AG04450 (cell line): ENCODE results near the gene PAPOLG. TPM values are rescaled to one million over a fixed set of nuclear protein-coding genes. Genes with fewer than 3 reads are reported as not detected.

ENCODE experiments used
- CTCF ChIA-PET: fragments of 300-600, 350-600 bp; formaldehyde crosslinking; extraction: SDS; loops from one replicate; lab custom pipeline; 2022; ENCODE audit warnings: antibody characterized with exemption, inconsistent platforms; lab: Charles Lee
- POLR2A ChIA-PET: fragments of 350-600 bp; formaldehyde crosslinking; extraction: SDS; loops from one replicate; lab custom pipeline; 2021; ENCODE audit warnings: antibody characterized with exemption, inconsistent platforms; lab: Yijun Ruan, JAX
- DNase-seq: peaks from one replicate; pipeline ENCODE4 v3.0.0-alpha.2; 2011; ENCODE audit warnings: low read depth, low spot score
- H3K27ac ChIP-seq: one replicate; pipeline ENCODE4 v1.5.1; 2012; ENCODE audit warnings: low read depth, low read length, control low read depth
- H3K27me3 ChIP-seq: one replicate; pipeline ENCODE4 v1.6.0; 2012; ENCODE audit warnings: low read length; ENCODE audit not compliant: control insufficient read depth, insufficient read depth
- H3K4me3 ChIP-seq: 2 replicates; pipeline ENCODE4 v1.5.1; 2011; ENCODE audit warnings: mild to moderate bottlenecking, low read depth, low read length, control low read depth
- H3K9me3 ChIP-seq: 2 replicates; pipeline ENCODE4 v1.5.1; 2012; ENCODE audit warnings: low read length; ENCODE audit not compliant: control insufficient read depth, insufficient read depth
- polyA plus RNA-seq: library from polyadenylated mRNA; depleted of rRNA; stranded (reverse); fragments of >200 nt; gene quantifications from 2 replicates; pipeline ENCODE4 v1.2.3, GENCODE V29; 2011
- TF ChIP-seq, protein P1 (sequence below): IDR thresholded peaks from 2 replicates; pipeline ENCODE4 v1.5.1; 2011; ENCODE audit warnings: low read depth, low read length, control low read depth, inconsistent platforms

Gene PAPOLG
- polyA plus RNA-seq, 1 experiment: 15.3 TPM

DNA sequence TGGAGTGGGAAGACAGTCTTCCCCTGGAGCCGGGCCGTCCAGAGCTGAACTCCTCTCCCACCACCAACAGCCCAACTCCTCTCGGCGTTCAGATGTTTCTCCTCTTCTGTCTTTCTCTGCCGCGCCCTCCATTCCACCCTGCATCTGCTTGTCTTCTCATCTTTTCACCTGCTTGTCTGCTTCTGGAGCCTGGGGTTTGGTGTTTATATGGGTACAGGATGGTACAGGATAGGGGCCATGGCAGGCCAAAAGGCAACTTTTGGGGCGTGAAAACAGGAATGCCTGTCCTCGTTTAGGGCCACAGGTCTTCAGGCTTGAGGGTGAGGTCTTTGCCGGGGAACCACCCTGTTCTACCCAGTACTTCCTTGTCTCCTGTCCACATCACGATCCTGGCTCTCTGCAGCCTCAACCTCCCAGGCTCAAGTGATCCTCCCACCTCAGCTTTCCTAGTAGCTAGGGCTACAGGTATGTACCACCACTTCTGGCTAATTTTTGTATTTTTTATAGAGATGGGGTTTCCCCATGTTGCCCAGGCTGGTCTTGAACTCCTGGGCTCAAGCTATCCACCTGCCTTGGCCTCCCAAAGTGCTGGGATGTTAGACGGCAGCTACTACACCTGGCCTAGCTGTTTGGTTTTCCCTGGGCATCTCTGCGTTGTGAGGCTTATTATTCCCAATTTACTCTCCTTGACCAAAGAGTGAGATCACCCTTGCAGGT is 64.5 kb downstream of the PAPOLG start:
- Histone ChIP-seq H3K27me3 (peaks cover 4% of the 10 kb centered on the region), H3K4me3 (no peak overlapping the region), H3K27ac (no peak overlapping the region), H3K9me3 (no peaks in the 10 kb centered on the region)
- TF ChIP-seq, protein P1, sequence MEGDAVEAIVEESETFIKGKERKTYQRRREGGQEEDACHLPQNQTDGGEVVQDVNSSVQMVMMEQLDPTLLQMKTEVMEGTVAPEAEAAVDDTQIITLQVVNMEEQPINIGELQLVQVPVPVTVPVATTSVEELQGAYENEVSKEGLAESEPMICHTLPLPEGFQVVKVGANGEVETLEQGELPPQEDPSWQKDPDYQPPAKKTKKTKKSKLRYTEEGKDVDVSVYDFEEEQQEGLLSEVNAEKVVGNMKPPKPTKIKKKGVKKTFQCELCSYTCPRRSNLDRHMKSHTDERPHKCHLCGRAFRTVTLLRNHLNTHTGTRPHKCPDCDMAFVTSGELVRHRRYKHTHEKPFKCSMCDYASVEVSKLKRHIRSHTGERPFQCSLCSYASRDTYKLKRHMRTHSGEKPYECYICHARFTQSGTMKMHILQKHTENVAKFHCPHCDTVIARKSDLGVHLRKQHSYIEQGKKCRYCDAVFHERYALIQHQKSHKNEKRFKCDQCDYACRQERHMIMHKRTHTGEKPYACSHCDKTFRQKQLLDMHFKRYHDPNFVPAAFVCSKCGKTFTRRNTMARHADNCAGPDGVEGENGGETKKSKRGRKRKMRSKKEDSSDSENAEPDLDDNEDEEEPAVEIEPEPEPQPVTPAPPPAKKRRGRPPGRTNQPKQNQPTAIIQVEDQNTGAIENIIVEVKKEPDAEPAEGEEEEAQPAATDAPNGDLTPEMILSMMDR: no peak
- ChIA-PET CTCF (interaction anchor here (1.6 kb wide), 1 partner anchor 178 kb away, joined by 5 read pairs; no protein-coding TSS in a partner anchor), POLR2A (no interaction called here)
- DNase-seq: no peak

DNA sequence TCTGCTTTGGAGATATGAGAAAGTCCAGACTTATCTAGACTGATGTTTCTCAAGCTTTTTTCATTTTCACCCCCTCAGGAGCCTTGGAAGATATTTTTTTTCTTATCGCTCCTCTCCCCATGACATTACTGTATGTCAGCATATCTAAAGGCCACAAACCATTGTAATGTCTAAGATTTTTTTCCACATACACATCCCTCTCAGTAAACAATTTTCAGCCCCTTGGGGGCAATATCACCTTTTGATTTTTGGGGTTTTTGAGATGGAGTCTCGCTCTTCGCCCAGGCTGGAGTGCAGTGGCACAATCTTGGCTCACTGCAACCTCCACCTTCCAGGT is 65.0 kb downstream of the PAPOLG start:
- POLR2A ChIA-PET: no interaction called here
- Histone ChIP-seq H3K27me3 (peaks cover 4% of the 10 kb centered on the region), H3K27ac (no peak overlapping the region), H3K9me3 (no peaks in the 10 kb centered on the region), H3K4me3 (no peak overlapping the region)
- CTCF ChIA-PET: no interaction called here
- no peak for DNase-seq
- TF ChIP-seq, protein P1: no peak

DNA sequence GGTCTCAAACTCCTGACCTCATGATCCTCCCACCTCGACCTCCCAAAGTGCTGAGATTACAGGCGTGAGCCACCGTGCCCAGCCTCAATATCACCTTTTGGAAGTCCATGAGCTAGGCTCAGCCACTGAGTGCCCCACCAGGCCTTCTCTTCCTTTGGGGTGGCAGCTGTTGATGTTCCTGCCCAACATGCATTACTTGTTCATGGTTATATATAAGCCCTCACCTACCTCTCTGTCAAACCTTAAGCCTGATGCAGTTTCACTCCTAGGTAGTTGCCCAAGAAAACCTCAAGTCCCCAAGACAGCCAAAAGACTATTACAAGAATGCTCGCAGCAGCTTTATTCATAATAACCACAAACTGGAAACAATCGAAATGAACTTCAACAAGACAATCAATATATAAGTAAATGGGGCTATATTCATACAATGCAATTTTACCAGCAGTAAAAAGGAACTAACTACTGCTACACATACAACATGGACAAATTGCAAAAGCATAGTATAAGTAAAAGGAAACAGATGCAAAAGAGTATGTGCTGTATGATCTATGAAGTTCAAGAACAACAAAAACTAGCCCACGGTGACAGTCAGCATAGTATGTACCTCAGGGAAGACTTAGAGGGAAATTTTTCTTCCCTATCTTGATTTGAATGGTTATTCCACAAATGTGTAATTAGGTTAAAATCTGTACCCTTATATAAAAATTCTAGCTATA is 65.7 kb downstream of the PAPOLG start:
- POLR2A ChIA-PET: no interaction called here
- H3K9me3 ChIP-seq: no peaks in the 10 kb centered on the region
- peaks cover 4% of the 10 kb centered on the region for H3K27me3 ChIP-seq
- DNase-seq: no peak
- TF ChIP-seq, protein P1: no peak
- H3K4me3 ChIP-seq: no peak overlapping the region
- CTCF ChIA-PET: no interaction called here
- no peak overlapping the region for H3K27ac ChIP-seq

DNA sequence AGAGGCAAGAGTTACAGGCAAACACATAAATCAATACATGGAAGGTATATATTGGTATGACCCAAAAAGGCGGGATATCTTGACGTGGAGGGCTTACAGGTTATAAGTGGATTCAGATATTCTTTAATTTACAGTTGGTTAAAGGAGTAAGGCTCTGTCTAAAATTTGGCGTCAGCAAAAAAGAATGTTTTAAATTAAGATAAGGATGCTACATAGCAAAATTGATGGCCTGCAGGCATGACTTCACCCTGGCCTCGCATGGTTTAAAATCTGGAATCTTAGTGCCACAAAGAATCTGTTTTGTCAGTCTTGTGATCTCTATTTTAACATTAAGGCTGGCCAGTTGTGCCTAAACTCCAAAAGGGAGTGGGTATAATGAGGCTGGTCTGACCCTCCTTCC is 66.9 kb downstream of the PAPOLG start:
- no peak for DNase-seq
- TF ChIP-seq, protein P1: no peak

DNA sequence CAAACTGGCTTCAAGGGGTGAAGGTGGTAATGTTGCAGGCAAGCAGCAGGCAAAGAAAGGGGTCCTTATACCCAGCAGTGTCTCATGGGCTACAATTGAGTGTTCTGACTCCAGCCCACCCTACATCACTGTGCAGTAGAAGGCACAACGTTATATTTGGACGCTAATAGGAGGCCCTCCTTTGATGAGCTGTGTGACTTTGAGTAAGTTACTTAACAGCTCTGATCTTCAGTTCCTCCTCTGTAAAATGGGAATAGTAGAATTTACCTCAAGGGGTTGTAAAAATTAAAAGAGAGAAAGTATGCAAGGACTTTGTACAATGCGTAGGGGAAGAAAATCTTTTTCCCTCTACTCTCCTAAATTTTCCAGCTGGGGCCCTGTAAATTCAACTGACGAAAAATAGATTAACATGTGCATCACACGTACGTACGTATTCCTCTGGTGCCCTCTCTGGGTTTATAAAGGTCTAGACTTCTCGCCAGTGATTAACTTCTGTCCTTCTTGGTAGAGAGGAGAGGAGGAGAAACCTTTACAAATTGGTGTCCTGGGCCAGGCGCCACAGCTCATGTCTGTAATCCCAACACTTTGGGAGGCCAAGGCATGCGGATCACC is 67.7 kb downstream of the PAPOLG start:
- Histone ChIP-seq H3K4me3 (no peak overlapping the region), H3K27me3 (peaks cover 6% of the 10 kb centered on the region), H3K27ac (no peak overlapping the region), H3K9me3 (no peaks in the 10 kb centered on the region)
- TF ChIP-seq, protein P1: no peak
- ChIA-PET CTCF (no interaction called here), POLR2A (no interaction called here)
- DNase-seq: no peak

More for the DNA sequence above, 66.9 kb downstream of the PAPOLG start:
- POLR2A ChIA-PET: no interaction called here
- no peak overlapping the region for H3K4me3 ChIP-seq
- no peaks in the 10 kb centered on the region for H3K9me3 ChIP-seq
- CTCF ChIA-PET: no interaction called here
- peaks cover 6% of the 10 kb centered on the region for H3K27me3 ChIP-seq
- no peak overlapping the region for H3K27ac ChIP-seq
